Effector CD8-positive, alpha-beta T cell (primary cell): Measurements from ENCODE around the gene LENG8.
"Not testable (repeated sequence)": the region's sequence is repeated elsewhere in the genome, so short reads cannot be mapped to it uniquely, and the experiment has no call there.

Source experiments
- DNase-seq: peaks from one replicate; lab custom pipeline; 2025; lab: John Stamatoyannopoulos, UW

LENG8 gene

DNA sequence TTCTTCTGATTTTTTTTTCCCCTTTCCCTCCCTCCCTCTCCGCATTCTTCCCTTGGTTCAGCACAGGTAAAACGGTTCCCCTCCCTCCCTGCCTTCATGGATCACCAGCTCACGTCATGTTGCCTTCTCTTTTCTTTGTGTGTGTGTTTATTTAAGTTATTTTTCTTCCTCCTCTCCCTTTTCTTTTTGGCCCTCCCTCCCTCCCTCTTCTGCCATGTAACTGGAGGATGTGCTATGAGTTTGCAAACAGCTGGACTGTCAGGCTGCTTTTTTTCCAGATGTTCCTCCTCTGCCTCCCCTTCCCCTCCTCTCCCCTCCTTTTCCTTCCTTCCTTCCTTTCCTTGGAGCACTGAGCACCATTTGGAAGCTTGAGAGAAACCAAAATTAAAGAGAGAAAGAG is 12.6 kb downstream of the LENG8 start:
- DNase-seq = no peak

DNA sequence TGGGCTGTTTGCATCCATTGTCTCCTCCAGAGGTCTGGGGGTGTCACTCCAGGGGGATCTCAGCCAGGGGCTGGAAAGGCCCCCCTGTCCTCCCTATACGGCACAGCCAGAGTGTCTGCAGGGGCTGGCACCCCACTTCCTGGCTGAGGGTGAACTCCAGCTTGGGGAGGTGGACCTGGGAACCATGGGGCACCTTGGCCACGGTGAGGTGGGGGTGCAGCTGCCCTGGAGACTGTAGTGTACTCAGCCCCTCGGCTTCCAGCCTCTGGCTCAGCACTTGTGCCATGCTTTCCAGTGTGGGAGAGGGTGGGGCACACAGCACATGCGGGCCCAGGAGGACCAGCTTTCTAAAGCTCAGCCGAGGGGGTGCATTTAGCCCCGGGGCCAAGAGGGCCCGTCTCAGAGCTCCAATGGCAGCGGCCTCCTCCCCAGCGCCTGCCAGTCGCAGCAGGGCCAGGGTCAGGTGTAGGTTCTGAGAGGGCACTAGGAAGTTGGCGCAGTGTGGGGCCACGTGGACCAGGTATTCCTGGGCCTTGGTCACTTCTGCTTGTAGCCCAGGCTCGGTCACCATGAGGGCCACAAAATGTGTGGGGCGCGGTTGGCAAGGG is 13.2 kb downstream of the LENG8 start:
- no peak for DNase-seq

DNA sequence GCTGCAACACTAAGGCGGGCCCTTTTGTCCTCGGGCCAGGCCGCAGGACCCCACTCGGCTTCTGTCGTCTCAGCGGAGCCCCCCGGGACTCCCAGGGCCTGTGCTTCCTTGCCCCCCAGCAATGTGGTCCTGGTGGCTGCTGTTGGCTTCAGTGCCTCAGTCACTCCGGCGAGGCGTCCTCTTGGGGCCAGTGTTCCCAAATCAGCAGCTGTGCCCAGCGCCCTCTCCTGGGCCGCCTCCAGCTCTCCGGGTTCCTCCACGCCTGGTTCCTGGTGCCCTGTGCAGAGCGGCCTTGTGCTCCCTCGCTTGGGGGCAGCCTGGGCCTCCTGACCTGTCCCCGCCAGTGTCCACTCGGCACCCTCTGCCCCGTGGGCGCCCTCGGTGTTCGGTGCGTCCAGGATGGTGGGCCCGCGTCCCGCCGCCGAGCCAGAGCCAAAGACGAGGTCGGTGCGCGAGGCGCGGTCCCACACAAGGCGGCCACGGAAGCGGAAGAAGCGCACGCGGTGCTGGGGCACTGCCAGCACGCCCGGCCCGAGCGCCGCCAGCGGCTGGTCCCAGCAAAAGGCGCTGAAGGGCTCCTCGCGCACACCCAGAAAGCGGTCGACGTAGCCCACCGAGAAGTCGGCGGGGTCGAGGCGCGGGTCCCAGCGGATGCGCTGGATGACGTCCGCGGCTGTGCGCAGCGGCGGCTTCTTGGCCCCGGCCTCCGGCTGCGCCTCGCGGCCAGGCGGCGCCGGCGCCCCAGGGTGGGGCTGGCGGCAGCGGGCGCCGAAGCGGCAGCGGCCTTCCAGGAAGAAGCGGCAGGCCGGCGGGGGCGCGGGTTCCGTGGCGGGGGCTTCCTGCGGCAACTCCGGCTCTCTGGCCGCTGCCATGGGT is 13.9 kb downstream of the LENG8 start:
- DNase-seq = peak; percentile 37

DNA sequence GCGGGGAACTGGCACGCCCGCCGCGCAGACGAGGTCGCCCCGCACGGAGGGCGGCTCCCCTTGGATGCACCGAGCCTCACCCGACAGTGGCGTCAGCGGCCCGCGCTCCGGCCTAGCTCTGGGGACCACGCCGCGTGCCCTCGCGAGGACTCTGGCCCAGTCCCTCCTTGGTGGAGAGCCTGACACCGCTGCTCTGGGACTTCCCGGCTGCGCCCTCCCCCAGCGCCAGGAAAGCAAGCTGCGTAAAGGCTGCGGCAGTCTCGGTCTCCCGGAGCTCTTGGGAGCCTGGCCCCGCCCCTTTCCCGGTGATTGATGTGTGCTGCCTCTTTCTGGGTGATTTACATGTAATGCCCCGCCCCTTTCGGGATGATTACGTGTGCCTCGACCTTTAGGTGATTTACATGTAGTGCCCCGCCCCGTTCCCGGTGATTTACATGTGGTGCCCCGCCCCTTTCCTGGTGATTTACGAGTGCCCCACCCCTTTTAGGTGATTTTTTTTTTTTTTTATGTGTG is 14.6 kb downstream of the LENG8 start, which contains the start of gene LENG9:
LENG9 (minus strand) TSS at position 248 of the 513 bp plus-strand sequence. CDS start 252 bp downstream, outside the sequence.
- DNase-seq = peak; percentile 89

DNA sequence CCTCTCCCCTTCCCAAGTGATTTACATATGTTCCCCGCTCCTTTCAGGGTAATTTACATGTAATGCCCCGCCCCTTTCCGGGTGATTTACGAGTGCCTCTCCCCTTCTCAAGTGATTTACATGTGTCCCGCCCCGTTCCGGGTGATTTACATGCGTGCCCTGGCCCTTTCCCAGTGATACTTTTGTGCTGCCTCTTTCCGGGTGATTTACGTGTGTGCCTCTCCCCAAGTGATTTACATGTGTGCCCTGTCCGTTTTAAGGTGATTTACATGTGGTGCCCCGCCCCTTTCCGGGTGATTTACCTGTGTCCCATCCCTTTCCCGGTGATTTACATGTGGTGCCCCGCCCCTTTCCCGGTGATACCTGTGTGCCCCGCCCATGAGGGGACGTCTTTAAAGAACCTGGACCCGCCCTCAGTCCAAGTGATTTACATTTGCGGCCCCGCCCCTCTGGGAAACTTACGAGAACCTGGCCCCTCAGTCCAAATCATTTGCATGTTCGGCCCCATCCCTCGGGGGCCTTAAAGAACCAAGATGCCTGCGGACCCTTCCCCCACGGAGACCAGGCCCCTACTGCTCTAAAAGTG is 15.1 kb downstream of the LENG8 start:
- peak; percentile 86 for DNase-seq

DNA sequence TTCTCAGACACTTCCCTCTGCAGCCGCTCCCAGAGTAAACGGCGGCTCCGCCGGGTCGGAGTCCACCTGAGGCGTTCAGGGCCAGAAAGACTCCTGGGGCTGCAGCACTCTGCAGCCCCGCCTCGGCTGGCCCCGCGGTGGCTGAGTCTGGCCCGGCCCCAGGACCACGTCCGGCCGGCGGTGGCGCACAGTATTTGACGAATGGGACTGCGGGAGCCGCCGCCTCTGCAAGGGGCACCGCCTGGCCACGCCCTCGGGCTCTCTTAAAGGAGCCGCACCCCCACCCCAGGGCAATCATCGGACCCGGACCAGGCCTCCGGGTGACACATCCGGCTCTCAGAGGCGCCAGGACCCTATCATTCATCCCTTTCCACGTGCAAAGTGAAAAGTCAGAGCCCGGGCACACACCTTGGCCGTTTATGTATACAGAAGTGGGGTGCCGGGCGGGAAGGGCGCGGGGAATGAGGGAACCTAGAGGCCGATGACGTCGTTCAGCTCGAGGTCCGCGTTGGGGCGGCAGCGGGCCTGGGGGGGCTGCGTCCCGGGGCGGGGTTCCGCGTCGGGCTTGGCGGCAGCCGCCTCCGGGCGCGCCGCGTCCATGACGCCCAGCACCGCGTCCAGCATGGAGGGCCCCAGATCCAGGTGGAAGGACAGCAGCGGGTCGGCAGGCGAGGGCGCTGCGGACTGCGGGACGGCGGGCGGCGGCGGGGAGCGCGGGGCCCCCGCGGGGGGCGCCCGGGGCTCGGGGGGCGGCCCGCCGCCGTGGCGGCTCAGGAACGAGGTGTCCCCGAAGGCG is 15.8 kb downstream of the LENG8 start:
- DNase-seq = peak; percentile 52

DNA sequence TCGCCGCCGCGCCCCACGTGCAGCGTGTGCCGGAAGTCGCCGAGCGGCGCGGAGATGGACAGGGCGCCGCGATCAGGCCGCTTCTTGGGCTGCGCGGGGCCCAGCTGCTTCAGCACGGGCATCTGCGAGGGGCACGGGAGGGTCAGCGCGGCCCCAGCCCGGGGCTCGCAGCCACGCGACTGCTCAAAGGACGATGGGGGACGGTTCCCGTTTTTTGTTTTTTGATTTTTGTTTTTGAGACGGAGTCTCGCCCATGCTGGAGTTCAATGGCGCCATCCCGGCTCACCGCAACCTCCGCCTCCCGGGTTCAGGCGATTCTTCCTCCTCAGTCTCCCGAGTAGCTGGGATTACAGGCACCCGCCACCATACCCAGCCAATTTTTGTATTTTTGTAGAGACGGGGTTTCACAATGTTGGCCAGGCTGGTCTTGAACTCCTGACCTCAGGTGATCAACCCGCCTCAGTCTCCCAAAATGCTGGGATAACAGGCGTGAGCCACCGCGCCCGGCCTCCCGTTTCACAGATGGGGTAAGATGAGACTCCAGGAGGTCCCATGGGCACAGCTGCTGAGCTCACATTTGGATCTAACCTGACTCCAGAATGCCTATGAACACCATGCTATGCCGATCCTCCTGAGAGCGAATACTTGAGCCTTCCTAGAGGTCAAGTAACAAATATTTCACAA is 16.6 kb downstream of the LENG8 start:
- DNase-seq = no peak

DNA sequence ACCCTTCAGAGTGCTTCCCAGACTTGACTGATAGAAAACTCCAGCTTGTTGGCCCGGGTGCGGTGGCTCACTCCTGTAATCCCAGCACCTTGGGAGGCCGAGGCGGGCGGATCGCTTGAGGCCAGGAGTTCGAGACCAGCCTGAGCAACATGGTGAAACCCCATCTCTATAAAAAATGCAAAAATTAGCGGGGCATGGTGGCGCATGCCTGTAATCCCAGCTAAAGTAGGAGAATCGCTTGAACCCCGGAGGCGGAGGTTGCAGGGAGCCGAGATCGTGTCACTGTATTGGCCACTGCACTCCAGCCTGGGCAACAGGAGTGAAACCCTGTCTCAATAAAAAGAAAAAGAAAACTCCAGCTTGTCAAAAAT is 17.1 kb downstream of the LENG8 start:
- not testable (repeated sequence) for DNase-seq

DNA sequence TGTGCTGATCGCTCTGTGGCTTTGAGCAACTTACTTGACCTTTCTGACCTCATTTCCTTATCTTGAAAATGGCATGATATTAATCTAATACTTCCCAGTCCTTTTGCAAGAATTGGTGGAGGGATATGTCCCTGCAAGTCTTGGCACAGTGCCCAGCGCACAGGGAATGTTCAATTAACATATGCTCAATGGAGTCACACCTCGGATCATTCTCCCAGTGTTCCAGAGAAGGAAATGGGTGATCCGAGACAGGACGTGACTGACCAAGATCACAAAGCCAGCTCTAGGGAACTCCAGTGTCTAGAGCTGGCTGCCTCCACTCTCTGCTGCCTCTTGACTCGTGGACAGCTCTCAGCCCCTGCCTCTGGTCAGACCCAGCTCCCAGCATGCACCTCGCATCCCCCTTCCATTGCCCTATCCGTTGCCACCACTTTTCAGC is 20.5 kb downstream of the LENG8 start:
- no peak for DNase-seq

DNA sequence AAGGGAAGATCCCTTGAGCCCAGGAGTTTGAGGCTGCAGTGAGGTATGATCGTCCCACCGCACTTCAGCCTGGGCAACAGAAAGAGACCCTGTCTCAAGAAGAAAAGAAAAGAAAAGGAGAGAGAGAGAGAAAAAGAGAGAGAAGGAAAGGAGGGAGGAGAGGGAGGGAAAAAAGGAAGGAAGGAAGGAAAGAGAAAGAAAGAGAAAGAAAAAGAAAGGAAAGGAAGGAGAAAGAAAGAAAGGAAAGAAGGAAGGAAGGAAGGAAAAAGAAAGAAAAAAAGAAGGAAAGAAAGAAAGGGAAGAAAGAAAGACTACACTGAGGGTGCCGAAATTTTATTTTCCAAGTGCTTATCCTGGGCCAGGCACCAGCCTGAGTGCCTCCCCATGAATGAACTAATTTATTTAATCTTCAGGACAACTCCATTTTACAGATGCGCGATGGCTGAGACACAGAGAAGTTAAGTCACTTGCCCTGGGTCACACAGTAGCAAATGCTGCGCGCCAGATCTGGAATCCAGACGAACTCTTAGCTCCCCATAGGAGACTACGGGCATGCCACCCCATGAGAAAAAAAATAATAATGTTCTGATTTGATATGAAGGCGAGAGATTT is 21.4 kb downstream of the LENG8 start:
- DNase-seq = no peak

DNA sequence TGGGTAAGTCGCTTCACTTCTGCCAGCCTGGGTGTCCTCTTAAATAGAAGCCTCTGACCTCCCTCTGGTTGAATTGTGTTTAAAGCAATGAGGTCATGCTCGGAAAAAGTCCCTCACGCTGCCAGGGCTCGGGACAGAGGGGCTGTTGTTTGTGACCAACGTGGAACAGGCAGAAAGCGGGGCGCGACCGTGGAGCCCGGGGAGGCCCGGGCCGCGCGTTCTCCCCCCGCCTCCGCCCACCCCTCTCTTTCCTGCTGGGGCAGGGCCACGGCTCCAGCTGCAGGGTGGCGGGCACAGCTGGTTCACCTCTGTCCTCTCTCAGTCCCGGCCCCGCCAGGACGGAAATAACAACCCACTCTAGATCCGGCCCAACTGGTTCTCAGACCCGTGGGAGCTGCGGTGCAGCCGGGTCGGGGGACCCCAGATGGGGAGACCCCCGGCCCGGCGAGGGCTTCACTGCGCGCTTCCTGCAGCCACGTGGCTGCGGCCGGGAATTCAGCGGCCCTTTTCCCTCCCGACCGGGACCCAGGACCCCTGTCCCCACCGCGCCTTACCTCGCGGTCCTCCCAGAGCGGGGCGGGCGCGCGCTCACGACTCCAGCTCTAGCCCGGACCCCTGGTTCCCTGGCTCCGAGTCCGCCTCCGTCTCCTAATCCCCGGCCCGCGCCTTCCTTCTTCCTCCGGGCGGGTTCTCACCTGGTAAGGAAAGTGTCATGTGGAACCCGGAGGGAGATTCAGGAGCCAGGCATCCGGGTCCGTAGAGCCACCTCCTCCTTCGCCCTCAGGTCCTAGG is 22.2 kb downstream of the LENG8 start:
- DNase-seq = no peak

DNA sequence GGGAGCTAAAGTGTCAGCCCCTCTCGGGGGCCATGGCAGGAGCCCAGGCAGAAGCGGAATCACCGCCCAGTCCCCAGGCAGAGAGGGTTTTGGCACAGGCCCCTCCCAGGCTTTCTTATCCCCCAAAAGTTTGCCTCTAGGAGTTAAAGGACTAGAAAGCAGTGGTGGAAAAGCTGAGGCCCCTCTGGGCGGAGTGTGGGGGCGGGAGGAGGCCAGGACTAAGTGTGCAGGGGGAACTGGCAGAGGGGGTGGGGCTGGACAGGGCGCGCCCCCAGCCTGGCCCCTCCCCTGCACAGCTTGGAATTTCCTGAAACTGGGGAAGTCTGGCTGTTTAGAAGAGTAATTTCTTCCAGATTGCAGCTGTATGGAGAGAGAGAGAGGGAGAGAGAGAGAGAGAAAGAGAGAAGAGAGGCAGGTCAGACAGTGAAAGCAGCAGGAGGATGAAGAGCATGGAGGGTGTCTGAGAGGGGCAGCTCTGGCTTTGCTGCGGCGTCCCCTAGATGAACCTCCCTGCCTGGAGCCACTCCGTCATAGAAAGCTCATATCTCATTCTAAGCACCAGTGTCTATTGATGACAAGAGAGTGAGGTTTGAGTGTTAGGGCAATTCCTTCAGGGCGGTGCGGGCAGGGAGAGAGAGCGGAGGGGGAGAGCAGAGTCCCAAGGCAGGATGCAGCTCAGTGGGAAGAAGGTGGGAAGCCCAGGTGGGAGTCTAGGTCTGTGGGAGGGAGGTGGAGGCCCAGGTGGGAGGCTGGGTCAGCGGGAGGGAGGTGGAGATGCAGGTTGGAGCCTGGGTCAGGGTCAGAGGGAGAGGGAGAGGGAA is 24.3 kb downstream of the LENG8 start, which contains the start of gene CDC42EP5:
CDC42EP5 (minus strand) TSS at position 226 of the 821 bp plus-strand sequence. CDS start 7,749 bp downstream, outside the sequence.
- no peak for DNase-seq

DNA sequence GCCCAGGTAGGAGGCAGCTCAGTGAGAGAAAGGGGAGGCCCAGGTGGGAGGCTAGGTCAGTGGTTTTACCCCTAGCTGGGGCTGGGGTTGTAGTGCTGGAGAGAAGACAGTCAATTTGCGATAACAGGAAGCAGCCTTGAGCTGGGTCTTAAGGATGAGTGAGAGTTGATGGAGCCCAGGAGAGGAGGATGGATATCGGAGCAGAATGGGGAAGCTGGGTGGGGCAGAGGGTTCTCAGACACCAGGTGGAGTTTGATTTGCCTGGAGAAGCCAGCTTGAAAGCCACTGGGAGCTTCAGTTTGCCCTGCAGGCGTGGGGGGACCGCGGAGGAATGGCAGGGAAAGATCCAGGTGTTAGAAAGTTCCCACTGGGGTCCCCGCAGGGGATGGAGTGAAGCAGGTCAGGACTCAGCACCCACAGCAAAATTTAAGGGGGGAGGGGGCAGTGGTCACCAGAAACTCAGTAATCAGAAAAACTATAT is 24.9 kb downstream of the LENG8 start:
- no peak for DNase-seq

DNA sequence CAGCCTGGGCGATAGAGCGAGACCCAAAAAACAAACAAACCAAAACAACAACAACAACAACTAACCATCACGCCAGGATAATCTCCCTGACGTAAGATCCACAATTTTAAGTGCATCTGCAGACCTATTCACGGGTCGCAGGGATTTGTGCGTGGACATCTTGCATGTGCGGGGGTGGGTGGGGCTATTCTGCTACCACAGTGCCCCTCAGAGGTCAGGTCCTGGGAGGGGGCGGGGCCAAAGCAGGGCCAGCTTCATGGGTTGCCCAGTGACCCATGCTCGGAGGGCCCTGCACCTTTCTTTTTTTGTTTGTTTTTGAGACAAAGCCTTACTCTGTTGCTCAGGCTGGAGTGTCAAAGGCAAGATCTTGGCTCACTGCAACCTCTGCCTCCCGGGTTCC is 26.7 kb downstream of the LENG8 start:
- no peak for DNase-seq

DNA sequence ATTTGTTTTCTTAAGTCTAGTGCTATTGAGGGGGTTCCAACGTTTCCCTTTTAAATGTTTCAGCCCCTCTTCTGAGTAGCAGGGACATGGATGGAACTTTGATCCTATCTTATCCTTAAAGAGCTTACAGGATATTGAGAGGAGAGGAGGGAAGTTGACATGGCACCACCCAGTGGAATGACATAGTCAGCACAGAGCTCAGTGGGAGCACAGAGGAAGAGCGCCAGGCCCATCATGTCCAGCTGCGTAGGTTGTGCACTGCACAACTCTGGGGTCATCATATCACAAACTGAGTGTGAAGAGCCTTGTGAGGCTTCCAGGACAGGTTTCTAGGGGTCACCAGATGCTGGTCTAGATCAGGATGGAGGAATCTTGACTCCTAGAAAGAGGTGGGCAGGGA is 28.7 kb downstream of the LENG8 start:
- no peak for DNase-seq

DNA sequence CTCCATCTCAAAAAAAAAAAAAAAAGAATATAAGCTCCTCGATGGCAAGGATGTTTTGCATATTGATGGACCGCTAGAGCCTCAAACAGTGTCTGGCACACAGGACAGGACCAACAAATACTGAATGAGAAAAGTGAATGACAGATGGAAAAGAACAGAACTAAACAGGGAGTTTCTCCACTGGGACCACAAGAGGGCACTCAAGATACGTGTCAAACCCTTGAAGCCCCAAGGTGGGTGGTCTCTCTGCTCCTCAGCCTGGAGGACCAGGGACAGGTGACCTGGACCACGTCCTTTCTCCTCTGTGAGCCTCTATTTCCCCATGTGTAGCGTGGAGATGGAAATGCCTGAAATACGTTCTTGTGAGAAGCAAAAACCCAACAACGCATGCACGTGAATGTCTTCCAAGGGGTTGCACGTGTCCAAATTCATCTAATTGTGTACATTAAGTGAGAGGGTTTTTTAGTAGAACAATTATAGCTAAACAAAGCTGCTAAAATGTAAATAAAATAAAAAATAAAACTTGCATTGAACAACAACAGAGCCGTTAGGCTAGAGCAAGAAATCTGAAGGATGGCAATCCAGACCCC is 29.8 kb downstream of the LENG8 start:
- DNase-seq = no peak

DNA sequence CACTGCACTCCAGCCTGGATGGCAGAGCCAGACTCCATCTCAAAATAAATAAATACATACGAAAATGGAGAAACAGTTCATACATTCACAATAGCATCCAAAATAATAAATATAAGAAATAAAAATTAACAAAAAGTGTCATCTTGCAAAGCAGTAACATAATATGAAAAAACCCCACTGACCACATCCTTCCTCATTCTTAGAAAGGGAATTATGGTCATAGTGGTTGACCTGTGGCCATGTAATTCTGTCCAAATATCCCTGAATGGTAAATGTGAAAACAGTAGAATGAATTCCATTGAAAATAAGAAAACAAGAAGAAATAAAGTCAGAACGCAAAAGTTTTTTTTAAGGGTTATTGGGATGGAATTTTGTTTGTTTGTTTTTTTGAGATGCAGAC is 31.1 kb downstream of the LENG8 start:
- no peak for DNase-seq

DNA sequence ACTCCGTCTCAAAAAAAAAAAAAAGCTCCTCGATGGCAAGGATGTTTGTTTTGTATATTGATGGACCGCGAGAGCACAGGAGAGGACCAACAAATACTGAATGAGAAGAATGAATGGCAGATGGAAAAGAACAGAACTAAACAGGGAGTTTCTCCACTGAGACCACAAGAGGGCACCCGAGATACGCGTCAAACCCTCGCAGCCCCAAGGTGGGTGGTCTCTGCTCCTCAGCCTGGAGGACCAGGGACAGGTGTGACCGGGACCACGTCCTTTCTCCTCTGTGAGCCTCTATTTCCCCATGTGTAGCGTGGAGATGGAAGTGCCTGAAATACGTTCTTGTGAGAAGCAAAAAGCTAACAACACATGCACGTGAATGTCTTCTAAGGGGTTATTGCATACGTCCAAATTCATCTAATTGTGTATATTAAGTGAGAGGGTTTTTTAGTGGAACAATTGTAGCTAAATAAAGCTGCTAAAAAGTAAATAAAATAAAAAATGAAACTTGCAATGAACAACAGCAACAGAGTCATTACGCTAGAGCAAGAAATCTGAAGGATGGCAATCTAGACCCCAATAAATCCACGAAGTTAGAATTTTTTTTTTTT is 32.4 kb downstream of the LENG8 start:
- DNase-seq = no peak
